Activated CD8-positive, alpha-beta T cell treated with anti-CD3 and anti-CD28 coated beads for 36 hours (primary cell): ENCODE results near the gene PRND. TPM values are rescaled to one million over a fixed set of nuclear protein-coding genes. Genes with fewer than 3 reads are reported as not detected.
"Not testable (repeated sequence)": the region's sequence is repeated elsewhere in the genome, so short reads cannot be mapped to it uniquely, and the experiment has no call there.

ENCODE experiments used
- ATAC-seq: fragments of 200-7000 bp; cut with Tn5 transposase; one replicate; pipeline ENCODE4 v1.10.0; 2021; ENCODE audit warnings: mild to moderate bottlenecking, moderate library complexity
- CTCF ChIA-PET: fragments of 350-600 bp; sonication (Branson Sonifier 250); formaldehyde crosslinking; loops from one replicate; lab custom pipeline; 2021; ENCODE audit warnings: antibody characterized with exemption; lab: Charles Lee
- POLR2A ChIA-PET: fragments of 350-600 bp; sonication (Branson Sonifier 250); formaldehyde crosslinking; loops from one replicate; lab custom pipeline; 2021; ENCODE audit warnings: antibody characterized with exemption; lab: Charles Lee
- DNase-seq: peaks from one replicate; pipeline ENCODE4 v3.0.0-alpha.2; 2020
- H3K27ac Mint-ChIP-seq: one replicate; pipeline ENCODE4 v1.8.0; 2021; ENCODE audit warnings: mild to moderate bottlenecking, mixed read lengths
- H3K27me3 Mint-ChIP-seq: one replicate; pipeline ENCODE4 v1.8.0; 2021; ENCODE audit warnings: mixed read lengths
- H3K36me3 Mint-ChIP-seq: one replicate; pipeline ENCODE4 v1.8.0; 2021; ENCODE audit warnings: low read depth, mixed read lengths
- H3K4me1 Mint-ChIP-seq: one replicate; pipeline ENCODE4 v1.8.0; 2021; ENCODE audit warnings: low read depth, mixed read lengths
- H3K4me3 Mint-ChIP-seq: one replicate; pipeline ENCODE4 v1.8.0; 2021; ENCODE audit warnings: mild to moderate bottlenecking, moderate library complexity, mixed read lengths
- H3K9me3 Mint-ChIP-seq: one replicate; pipeline ENCODE4 v1.8.0; 2021; ENCODE audit warnings: mixed read lengths
- intact Hi-C: fragments of 100-400 bp; cut with micrococcal nuclease; formaldehyde crosslinking; loops from one replicate; pipeline ENCODE4 v1.10.0; 2022
- total RNA-seq, 2 experiments: library from RNA; stranded (reverse); gene quantifications; one replicate each; pipeline ENCODE4 v1.2.3, GENCODE V29; 2021
- TF ChIP-seq, protein P1 (sequence below): fragments of 200-600 bp; IDR thresholded peaks from one replicate; pipeline ENCODE4 v1.8.0; 2022; ENCODE audit warnings: antibody characterized with exemption, mild to moderate bottlenecking

The PRND gene
- total RNA-seq, 2 experiments from 2014 or later: not detected

DNA sequence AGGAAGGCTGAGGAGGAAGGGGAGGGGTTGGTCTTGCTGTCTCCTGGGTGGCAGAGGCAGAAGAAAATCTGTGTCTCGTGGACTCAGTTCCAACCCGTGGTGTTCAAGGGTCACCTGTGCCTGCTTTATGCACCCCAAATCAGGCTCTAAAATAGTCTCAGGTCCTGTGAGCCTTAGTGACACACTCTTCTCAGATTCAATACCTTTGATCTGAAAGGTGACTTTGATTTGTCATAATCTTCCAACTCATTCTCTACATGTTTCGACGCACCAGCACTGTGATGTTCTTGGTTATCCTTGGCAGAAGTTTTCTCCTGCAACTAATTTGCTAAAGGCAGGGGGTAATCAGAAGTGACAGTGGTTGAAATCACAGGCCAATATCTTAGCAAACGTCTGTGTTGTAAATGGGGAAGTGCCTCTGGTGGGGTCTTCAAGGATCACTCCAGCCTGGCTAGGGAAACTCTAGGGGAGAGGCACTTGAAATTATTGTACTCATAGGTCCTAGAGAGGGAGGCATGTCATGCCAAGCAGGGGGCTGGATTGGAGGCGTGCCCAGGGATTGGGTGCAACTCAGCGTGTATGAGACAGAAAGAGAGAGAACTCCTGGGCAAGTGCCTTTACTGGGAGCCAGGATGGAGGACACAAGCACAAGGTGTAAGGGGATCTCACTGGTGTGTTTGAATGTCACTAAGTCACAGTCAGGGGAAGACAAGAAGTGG is 19.0 kb upstream of the PRND start:
- Mint-ChIP-seq H3K27me3 (no peaks in the 10 kb centered on the region), H3K4me3 (no peak overlapping the region), H3K4me1 (peaks cover 5% of the 10 kb centered on the region), H3K9me3 (no peaks in the 10 kb centered on the region), H3K36me3 (peaks cover 13% of the 10 kb centered on the region), H3K27ac (no peak overlapping the region)
- ATAC-seq (no peak), DNase-seq (no peak)
- intact Hi-C loops: no loop called here
- TF ChIP-seq, protein P1, sequence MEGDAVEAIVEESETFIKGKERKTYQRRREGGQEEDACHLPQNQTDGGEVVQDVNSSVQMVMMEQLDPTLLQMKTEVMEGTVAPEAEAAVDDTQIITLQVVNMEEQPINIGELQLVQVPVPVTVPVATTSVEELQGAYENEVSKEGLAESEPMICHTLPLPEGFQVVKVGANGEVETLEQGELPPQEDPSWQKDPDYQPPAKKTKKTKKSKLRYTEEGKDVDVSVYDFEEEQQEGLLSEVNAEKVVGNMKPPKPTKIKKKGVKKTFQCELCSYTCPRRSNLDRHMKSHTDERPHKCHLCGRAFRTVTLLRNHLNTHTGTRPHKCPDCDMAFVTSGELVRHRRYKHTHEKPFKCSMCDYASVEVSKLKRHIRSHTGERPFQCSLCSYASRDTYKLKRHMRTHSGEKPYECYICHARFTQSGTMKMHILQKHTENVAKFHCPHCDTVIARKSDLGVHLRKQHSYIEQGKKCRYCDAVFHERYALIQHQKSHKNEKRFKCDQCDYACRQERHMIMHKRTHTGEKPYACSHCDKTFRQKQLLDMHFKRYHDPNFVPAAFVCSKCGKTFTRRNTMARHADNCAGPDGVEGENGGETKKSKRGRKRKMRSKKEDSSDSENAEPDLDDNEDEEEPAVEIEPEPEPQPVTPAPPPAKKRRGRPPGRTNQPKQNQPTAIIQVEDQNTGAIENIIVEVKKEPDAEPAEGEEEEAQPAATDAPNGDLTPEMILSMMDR: no peak
- ChIA-PET POLR2A (interaction anchor here (1.3 kb wide), 1 partner anchor 10 kb away, joined by 6 read pairs; no protein-coding TSS in a partner anchor), CTCF (no interaction called here)

DNA sequence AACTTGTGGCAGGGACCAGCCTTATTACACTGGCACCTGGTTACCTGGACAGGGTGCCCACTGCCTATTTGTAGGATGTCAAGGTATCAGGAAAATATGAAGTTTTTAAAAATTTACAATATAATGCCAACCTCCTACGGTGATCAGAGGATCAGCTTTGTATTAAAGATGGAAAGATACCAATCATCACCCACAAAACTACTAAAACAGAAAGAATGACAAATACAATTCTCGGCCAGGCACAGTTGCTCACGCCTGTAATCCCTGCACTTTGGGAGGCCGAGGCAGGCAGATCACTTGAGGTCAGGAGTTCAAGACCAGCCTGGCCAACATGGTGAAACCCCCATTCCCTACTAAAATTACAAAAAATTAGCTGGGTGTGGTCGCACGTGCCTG is 18.4 kb upstream of the PRND start:
- peaks cover 5% of the 10 kb centered on the region for H3K4me1 Mint-ChIP-seq
- TF ChIP-seq, protein P1: no peak
- H3K4me3 Mint-ChIP-seq: no peak overlapping the region
- peaks cover 12% of the 10 kb centered on the region for H3K36me3 Mint-ChIP-seq
- H3K9me3 Mint-ChIP-seq: no peaks in the 10 kb centered on the region
- no peak overlapping the region for H3K27ac Mint-ChIP-seq
- intact Hi-C loops: no loop called here
- ATAC-seq (no peak), DNase-seq (no peak)
- CTCF ChIA-PET: interaction anchor here (0.9 kb wide), 2 partner anchors 17 to 90 kb away, joined by 3 read pairs; no protein-coding TSS in a partner anchor
- POLR2A ChIA-PET: interaction anchor here (1.3 kb wide), 1 partner anchor 11 kb away, joined by 6 read pairs; no protein-coding TSS in a partner anchor
- H3K27me3 Mint-ChIP-seq: no peaks in the 10 kb centered on the region

DNA sequence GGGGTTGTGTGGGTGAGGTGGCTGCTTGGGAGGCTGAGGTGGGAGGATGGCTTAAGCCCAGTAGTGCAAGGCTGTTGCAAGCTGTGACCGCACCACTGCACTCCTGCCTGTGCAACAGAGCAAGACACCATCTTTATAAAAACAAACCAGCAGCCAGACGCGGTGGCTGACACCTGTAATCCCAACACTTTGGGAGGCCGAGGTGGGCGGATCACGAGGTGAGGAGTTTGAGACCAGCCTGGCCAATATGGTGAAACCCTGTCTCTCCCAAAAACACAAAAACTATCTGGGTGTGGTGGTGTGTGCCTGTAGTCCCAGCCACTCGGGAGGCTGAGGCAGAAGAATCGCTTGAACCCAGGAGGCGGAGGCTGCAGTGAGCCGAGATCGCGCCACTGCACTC is 14.8 kb upstream of the PRND start:
- H3K36me3 Mint-ChIP-seq, CTCF ChIA-PET, H3K27me3 Mint-ChIP-seq, DNase-seq, POLR2A ChIA-PET, H3K9me3 Mint-ChIP-seq, ATAC-seq, intact Hi-C loops, H3K27ac Mint-ChIP-seq, H3K4me3 Mint-ChIP-seq: not testable (repeated sequence)
- peaks cover 11% of the 10 kb centered on the region for H3K4me1 Mint-ChIP-seq

DNA sequence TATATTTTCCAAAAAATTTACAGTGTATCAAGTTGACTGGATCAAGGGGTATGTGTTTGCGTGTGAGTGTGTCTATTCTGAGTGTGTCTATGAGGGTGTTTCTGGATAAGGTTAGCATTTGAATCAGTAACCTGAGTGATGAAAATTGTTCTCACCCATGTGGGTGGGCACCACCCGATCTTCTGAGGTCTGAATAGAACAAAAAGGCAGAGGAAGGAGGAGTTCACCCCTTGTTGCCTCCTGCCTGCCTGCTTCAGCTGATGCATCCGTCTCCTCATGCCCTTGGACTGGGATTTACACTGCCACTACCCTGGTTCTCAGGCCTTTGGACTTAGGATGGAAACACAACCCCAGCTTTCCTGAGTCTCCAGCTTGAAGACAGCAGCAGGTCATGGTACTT is 13.7 kb upstream of the PRND start:
- ATAC-seq (no peak), DNase-seq (no peak)
- H3K36me3 Mint-ChIP-seq: no peaks in the 10 kb centered on the region
- no peak overlapping the region for H3K27ac Mint-ChIP-seq
- TF ChIP-seq, protein P1: no peak
- no peaks in the 10 kb centered on the region for H3K27me3 Mint-ChIP-seq
- H3K4me3 Mint-ChIP-seq: no peak overlapping the region
- POLR2A ChIA-PET: no interaction called here
- no peaks in the 10 kb centered on the region for H3K9me3 Mint-ChIP-seq
- peaks cover 7% of the 10 kb centered on the region for H3K4me1 Mint-ChIP-seq
- intact Hi-C loops: no loop called here
- CTCF ChIA-PET: interaction anchor here (1.0 kb wide), 1 partner anchor 12 kb away, joined by 3 read pairs; no protein-coding TSS in a partner anchor

DNA sequence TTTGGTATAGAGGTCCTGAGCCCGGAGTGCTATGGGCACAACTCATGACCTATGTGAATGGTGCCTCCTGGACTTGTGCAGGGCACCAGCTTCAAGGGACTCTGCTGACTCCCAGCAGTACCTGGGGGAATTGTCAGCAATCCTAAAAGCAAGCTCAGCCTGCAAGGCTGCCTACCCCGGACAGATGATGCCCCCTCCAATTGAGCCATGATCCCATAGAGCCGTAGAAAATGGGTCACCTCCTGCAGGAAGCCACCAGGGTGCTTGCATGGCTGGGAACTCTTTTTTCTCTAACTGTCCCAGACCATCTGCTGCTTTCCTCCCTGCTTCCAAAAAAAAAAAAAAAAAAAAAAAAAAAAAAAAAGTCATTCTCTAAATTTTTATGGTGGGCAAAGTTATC is 12.9 kb upstream of the PRND start:
- ChIA-PET CTCF (interaction anchor here (1.0 kb wide), 1 partner anchor 11 kb away, joined by 3 read pairs; no protein-coding TSS in a partner anchor), POLR2A (no interaction called here)

More for the DNA sequence above, 12.9 kb upstream of the PRND start:
- no peaks in the 10 kb centered on the region for H3K9me3 Mint-ChIP-seq
- H3K4me3 Mint-ChIP-seq: no peak overlapping the region
- intact Hi-C loops: no loop called here
- H3K36me3 Mint-ChIP-seq: no peaks in the 10 kb centered on the region
- no peaks in the 10 kb centered on the region for H3K27me3 Mint-ChIP-seq
- DNase-seq (no peak), ATAC-seq (no peak)
- no peak overlapping the region for H3K27ac Mint-ChIP-seq
- peaks cover 6% of the 10 kb centered on the region for H3K4me1 Mint-ChIP-seq
- TF ChIP-seq, protein P1: no peak
